HG03064 (cell line): ENCODE data around the gene ZNF384.

Experiments used
- ATAC-seq: cut with Tn5 transposase; IDR thresholded peaks from one replicate; pipeline ENCODE4 v1.9.1; 2021; ENCODE audit warnings: low read depth; ENCODE audit not compliant: unreplicated experiment

ZNF384 gene

DNA sequence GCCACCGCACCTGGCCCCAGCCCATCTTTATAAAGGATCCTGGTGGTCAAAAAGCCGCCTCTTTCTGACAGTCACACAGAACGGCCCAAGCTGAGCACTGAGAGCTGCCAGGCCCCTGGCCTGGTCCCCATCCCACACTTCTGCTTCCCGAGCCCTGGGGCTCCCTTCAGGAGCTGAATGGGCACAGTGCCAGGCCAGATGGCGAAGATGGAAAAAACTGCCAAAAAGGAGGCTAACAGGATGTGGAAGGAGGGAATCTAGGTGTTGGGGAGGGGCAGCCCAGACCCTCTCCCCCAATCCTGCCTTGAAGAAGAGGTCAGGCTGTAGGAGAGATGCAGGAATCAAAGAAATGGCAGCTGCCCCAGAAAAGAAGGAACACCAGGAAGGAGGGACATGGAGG is 58.4 kb downstream of the ZNF384 start:
- no peak for ATAC-seq

DNA sequence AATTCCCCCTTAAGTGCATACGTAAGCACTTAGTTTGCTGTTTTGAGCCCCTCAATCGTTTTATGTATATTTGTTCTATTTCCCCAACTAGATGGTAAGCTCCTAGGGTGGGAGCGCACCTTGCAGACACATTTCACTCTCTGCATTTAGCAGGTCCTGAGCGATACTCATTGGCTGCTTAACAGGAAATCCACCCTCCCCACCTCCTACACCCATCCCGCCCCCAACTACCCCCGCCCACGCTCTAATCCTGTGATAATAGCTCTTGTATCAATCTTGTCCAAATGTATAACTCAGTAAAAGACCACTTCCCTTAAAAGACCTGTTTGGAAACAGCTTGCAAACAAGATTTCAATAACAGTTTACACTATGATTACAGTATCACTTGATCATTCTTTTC is 61.6 kb downstream of the ZNF384 start:
- no peak for ATAC-seq

DNA sequence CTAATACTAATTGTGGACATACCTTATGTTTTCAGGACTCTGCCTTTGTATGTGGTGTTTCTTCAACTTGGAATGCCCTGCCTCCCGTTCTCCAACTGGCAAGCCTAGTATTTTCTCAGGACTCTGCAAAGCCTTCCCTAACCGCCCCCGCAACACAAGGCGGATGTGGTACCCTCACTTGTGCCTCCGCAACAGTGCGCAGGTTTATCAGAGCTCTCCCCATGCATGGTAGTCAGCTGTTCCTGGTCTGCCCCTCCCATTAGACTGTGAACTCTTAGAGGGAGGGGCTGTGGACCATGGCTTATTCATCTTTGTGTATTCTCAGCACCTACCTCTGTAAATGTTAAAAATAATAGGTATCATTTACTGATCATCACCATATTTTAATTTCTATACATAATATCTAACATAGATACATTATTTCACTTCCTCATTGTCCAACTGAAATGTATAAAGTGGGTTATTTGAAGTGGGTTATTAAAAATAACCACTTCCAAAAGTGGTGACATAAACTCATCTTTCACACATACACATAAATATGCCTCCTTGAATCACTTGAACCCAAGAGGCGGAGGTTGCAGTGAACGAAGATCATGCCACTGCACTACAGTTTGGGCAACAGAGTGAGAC is 62.4 kb downstream of the ZNF384 start:
- ATAC-seq, result no peak

DNA sequence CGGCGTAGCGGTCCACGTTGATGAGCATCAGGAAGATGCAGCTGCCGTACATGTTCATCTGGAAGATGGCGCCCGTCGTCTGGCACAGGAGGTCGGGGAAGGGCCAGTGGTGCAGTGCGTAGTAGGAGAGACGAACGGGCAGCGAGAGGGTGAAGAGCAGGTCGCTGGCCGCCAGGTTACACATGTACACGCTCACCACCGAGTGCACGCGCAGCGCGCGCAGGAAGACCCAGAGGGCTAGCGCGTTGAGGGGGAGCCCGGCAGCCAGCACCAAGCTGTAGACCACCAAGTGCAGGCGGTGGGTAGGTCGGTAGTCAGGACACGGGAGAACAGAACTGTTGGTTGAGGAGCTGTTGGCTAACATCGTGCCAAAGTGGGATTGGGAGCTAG is 68.3 kb downstream of the ZNF384 start:
- no peak for ATAC-seq

DNA sequence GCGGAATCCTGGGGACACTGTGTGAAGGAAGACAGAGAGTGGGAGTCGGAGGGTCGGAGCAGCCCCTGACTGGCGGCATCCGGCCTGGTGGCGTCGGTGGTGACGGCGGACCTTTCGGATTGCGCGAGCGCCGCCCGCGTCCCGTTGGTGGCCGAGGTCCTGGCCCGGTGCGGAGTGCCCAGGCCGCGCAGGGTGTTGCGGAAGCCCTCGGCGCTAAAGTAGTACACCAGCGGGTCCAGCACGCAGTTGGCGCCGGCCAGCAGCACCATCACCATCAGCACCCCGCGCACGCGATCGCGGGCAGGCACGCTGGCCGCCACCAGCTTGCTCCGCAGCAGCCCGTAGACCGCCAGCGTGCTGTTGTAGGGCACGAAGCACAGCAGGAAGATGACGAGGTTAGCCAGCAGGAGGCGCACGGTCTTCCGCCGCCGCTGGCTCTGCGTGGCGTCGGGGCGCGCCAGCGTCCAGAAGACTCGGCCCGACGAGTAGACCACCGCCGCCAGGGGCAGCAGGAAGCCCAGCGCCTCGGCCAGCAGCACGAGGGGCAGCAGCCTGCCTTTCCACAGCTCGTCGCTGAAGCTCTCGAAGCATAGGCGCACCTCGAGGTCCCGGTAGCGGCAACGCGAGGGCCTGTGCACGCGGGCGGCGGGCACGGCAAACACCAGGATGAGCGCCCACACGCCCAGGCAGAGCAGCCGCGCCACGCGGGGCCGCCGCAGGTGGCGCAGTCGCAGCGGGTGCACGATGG is 68.9 kb downstream of the ZNF384 start:
- ATAC-seq, result no peak

DNA sequence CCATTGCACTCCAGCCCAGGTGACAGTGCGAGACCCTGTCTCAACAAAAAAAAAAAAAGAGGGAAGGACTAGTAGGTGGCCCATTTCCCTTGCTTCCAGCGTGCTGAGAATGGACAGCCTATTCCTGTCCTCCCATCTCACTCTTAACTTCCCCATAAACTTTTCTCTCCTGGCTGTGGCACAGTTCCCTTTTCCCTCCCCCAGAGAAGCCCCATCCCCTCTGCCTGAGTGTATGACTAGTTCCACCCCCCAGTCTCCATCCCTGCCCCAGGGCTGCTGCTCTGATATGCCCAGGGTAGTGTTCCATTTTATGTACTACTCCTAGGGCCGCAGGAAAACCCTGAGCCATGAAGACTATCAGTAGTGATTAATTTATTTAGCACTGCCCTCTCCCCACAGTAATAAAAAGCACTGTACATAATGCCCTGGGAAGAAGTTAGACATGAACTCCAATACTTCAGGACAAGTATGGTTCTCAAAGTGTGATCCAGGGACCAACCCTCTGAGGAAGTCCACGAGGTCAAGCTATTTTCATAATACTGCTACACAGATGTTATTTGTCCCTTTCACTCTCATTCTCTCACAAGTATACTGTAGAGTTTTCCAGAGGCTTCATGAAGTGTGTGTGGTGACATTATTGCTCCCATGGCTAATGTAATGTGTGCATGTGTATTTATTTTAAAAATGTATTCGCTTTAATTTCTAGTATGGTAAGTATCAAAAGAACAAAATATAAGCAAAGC is 70.5 kb downstream of the ZNF384 start:
- ATAC-seq, result no peak
